ENCODE results near the gene CDKAL1. TPM values are rescaled to one million over a fixed set of nuclear protein-coding genes. Genes with fewer than 3 reads are reported as not detected.

The CDKAL1 gene
- total and polyA plus RNA-seq, 2 of the 13 experiments (the other 11 are each of a cell fraction or from before 2014, with no cell fraction given): 9.5 to 27.7 TPM

DNA sequence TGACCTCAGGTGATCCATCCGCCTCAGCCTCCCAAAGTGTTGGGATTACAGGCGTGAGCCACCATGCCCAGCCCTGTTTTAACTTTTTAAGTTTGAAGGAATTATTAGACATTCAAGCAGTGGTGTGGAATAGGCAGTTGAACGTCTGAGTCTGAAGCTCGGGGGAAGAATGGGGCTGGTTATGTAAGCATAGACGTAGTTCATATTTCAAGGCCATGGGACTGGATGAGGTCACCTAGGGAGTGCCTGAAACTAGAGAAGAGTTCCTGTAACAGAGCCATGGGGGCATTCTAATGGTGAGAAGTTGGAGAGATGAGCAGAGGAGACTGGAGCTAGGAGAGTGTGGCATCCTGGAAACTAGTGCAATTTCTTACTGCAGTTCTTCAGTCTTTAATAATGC is 6.4 kb downstream of the CDKAL1 start (continued):
- TF ChIP-seq, protein P1, sequence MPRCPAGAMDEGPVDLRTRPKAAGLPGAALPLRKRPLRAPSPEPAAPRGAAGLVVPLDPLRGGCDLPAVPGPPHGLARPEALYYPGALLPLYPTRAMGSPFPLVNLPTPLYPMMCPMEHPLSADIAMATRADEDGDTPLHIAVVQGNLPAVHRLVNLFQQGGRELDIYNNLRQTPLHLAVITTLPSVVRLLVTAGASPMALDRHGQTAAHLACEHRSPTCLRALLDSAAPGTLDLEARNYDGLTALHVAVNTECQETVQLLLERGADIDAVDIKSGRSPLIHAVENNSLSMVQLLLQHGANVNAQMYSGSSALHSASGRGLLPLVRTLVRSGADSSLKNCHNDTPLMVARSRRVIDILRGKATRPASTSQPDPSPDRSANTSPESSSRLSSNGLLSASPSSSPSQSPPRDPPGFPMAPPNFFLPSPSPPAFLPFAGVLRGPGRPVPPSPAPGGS (CRISPR knock-in tag; IDR thresholded peaks at IDR 0.05): no peak
- TF ChIP-seq JUN (CRISPR knock-in tag; IDR thresholded peaks at IDR 0.05) (peak; percentile 34; the same call in 1 of the 2 replicates), ZNF644 (CRISPR knock-in tag; IDR thresholded peaks at IDR 0.05; ENCODE audit: low read depth) (0 out of 2 replicates have a peak, but pooled peaks have one; percentile 26), PAF1 (CRISPR knock-in tag; IDR thresholded peaks at IDR 0.05) (no peak), ZNF746 (CRISPR knock-in tag; IDR thresholded peaks at IDR 0.05) (no peak), ZNF335 (CRISPR knock-in tag; IDR thresholded peaks at IDR 0.05) (no peak), ZNF788 (CRISPR knock-in tag; IDR thresholded peaks at IDR 0.05; ENCODE audit: borderline replicate concordance) (0 out of 2 replicates have a peak, but pooled peaks have one; percentile 23), SIX4 (CRISPR knock-in tag; IDR thresholded peaks at IDR 0.05) (peak; percentile 83; the same call in 1 of the 2 replicates), ZSCAN20 (CRISPR knock-in tag; IDR thresholded peaks at IDR 0.05; ENCODE audit: borderline replicate concordance) (no peak), KLF6 (CRISPR knock-in tag; IDR thresholded peaks at IDR 0.05) (no peak), CEBPG (CRISPR knock-in tag; IDR thresholded peaks at IDR 0.05) (peak; percentile 19; the same call in 1 of the 2 replicates), HMG20A (CRISPR knock-in tag; IDR thresholded peaks at IDR 0.05; ENCODE audit: borderline replicate concordance) (peak; percentile 40; the same call in 1 of the 2 replicates), NFKBIZ (CRISPR knock-in tag; IDR thresholded peaks at IDR 0.05) (no peak), ISX (CRISPR knock-in tag; conservative IDR thresholded peaks at IDR 0.05) (no peak), SAP130 (CRISPR knock-in tag; IDR thresholded peaks at IDR 0.05; ENCODE audit: low read depth) (peak; percentile 41), ATF7 (IDR thresholded peaks at IDR 0.05) (no peak; the same call in 1 of the 2 replicates), ATF7 (CRISPR knock-in tag; IDR thresholded peaks at IDR 0.05) (0 out of 2 replicates have a peak, but pooled peaks have one; percentile 62), MIXL1 (CRISPR knock-in tag; IDR thresholded peaks at IDR 0.05) (no peak), POGZ (CRISPR knock-in tag; IDR thresholded peaks at IDR 0.05) (peak; percentile 85), MAFF (IDR thresholded peaks at IDR 0.05; ENCODE audit: low read depth, low read length) (no peak), JUND (CRISPR knock-in tag; IDR thresholded peaks at IDR 0.05) (no peak; the same call in 1 of the 2 replicates), SRSF1 (optimal IDR thresholded peaks at IDR 0.05; ENCODE audit: low read depth, low read length) (no peak), PPARG (CRISPR knock-in tag; conservative IDR thresholded peaks at IDR 0.05) (no peak), MXI1 (IDR thresholded peaks at IDR 0.05; ENCODE audit: borderline replicate concordance, low read depth, low read length) (no peak), ZNF841 (CRISPR knock-in tag; IDR thresholded peaks at IDR 0.05; ENCODE audit: borderline replicate concordance) (no peak)
- TF ChIP-seq, protein P2, sequence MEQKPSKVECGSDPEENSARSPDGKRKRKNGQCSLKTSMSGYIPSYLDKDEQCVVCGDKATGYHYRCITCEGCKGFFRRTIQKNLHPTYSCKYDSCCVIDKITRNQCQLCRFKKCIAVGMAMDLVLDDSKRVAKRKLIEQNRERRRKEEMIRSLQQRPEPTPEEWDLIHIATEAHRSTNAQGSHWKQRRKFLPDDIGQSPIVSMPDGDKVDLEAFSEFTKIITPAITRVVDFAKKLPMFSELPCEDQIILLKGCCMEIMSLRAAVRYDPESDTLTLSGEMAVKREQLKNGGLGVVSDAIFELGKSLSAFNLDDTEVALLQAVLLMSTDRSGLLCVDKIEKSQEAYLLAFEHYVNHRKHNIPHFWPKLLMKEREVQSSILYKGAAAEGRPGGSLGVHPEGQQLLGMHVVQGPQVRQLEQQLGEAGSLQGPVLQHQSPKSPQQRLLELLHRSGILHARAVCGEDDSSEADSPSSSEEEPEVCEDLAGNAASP (CRISPR knock-in tag; IDR thresholded peaks at IDR 0.05; ENCODE audit: borderline replicate concordance): peak; percentile 39; the same call in 1 of the 2 replicates
- TF ChIP-seq, protein P3, sequence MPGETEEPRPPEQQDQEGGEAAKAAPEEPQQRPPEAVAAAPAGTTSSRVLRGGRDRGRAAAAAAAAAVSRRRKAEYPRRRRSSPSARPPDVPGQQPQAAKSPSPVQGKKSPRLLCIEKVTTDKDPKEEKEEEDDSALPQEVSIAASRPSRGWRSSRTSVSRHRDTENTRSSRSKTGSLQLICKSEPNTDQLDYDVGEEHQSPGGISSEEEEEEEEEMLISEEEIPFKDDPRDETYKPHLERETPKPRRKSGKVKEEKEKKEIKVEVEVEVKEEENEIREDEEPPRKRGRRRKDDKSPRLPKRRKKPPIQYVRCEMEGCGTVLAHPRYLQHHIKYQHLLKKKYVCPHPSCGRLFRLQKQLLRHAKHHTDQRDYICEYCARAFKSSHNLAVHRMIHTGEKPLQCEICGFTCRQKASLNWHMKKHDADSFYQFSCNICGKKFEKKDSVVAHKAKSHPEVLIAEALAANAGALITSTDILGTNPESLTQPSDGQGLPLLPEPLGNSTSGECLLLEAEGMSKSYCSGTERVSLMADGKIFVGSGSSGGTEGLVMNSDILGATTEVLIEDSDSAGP (CRISPR knock-in tag; IDR thresholded peaks at IDR 0.05; ENCODE audit: borderline replicate concordance): no peak
- TF ChIP-seq, protein P4, sequence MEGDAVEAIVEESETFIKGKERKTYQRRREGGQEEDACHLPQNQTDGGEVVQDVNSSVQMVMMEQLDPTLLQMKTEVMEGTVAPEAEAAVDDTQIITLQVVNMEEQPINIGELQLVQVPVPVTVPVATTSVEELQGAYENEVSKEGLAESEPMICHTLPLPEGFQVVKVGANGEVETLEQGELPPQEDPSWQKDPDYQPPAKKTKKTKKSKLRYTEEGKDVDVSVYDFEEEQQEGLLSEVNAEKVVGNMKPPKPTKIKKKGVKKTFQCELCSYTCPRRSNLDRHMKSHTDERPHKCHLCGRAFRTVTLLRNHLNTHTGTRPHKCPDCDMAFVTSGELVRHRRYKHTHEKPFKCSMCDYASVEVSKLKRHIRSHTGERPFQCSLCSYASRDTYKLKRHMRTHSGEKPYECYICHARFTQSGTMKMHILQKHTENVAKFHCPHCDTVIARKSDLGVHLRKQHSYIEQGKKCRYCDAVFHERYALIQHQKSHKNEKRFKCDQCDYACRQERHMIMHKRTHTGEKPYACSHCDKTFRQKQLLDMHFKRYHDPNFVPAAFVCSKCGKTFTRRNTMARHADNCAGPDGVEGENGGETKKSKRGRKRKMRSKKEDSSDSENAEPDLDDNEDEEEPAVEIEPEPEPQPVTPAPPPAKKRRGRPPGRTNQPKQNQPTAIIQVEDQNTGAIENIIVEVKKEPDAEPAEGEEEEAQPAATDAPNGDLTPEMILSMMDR (CRISPR knock-in tag; IDR thresholded peaks at IDR 0.05): no peak
